ENCODE results near the gene SNX8.

SNX8 gene

GRCh38 chr7:2273866-2274265, 40.4 kb downstream of the SNX8 start:
- TF ChIP-seq CTCF (IDR thresholded peaks at IDR 0.05; ENCODE audit: low read depth, low read length) (no peak), EZH2phosphoT487 (IDR thresholded peaks at IDR 0.05; ENCODE audit: low read depth) (no peak)
- no peak overlapping the region for H2AFZ ChIP-seq (ENCODE audit: low read depth, low read length)
- no peaks in the 10 kb centered on the region for H4K20me1 ChIP-seq (ENCODE audit: insufficient read depth, low read length)
- H3K4me2 ChIP-seq (ENCODE audit: low read length) = no peak overlapping the region
- no peaks in the 10 kb centered on the region for H3K9me3 ChIP-seq (ENCODE audit: insufficient read depth, low read length)
- H3K79me2 ChIP-seq (ENCODE audit: low read length) = no peaks in the 10 kb centered on the region
- no peaks in the 10 kb centered on the region for H3K36me3 ChIP-seq (replicated peaks; ENCODE audit: low read depth, low read length)
- H3K4me1 ChIP-seq (ENCODE audit: low read length) = no peaks in the 10 kb centered on the region
- H3K9ac ChIP-seq (ENCODE audit: low read length) = no peak overlapping the region
- H3K27ac ChIP-seq (ENCODE audit: low read length) = no peak overlapping the region
- H3K4me3 ChIP-seq (ENCODE audit: low read length) = no peak overlapping the region
- no peaks in the 10 kb centered on the region for H3K27me3 ChIP-seq (ENCODE audit: low read depth, low read length)

GRCh38 chr7:2272031-2272430, 42.2 kb downstream of the SNX8 start:
- Histone ChIP-seq H3K9ac (ENCODE audit: low read length) (no peak overlapping the region), H3K4me3 (ENCODE audit: low read length) (no peak overlapping the region), H3K4me2 (ENCODE audit: low read length) (no peak overlapping the region)

GRCh38 chr7:2271273-2272026, 42.8 kb downstream of the SNX8 start:
- H3K36me3 ChIP-seq (replicated peaks; ENCODE audit: low read depth, low read length) = no peaks in the 10 kb centered on the region
- no peaks in the 10 kb centered on the region for H3K79me2 ChIP-seq (ENCODE audit: low read length)
- H3K9ac ChIP-seq (ENCODE audit: low read length) = no peak overlapping the region
- no peak overlapping the region for H3K4me2 ChIP-seq (ENCODE audit: low read length)
- H2AFZ ChIP-seq (ENCODE audit: low read depth, low read length) = no peak overlapping the region
- H4K20me1 ChIP-seq (ENCODE audit: insufficient read depth, low read length) = no peaks in the 10 kb centered on the region
- no peak for TF ChIP-seq CTCF (IDR thresholded peaks at IDR 0.05; ENCODE audit: low read depth, low read length)
- H3K4me1 ChIP-seq (ENCODE audit: low read length) = no peaks in the 10 kb centered on the region
- no peaks in the 10 kb centered on the region for H3K9me3 ChIP-seq (ENCODE audit: insufficient read depth, low read length)
- no peaks in the 10 kb centered on the region for H3K27me3 ChIP-seq (ENCODE audit: low read depth, low read length)
- no peak overlapping the region for H3K27ac ChIP-seq (ENCODE audit: low read length)
- no peak overlapping the region for H3K4me3 ChIP-seq (ENCODE audit: low read length)

More at GRCh38 chr7:2272031-2272430, 42.2 kb downstream of the SNX8 start:
- Histone ChIP-seq H3K79me2 (ENCODE audit: low read length) (no peaks in the 10 kb centered on the region), H3K27me3 (ENCODE audit: low read depth, low read length) (no peaks in the 10 kb centered on the region), H3K27ac (ENCODE audit: low read length) (no peak overlapping the region), H3K36me3 (replicated peaks; ENCODE audit: low read depth, low read length) (no peaks in the 10 kb centered on the region), H3K9me3 (ENCODE audit: insufficient read depth, low read length) (no peaks in the 10 kb centered on the region), H2AFZ (ENCODE audit: low read depth, low read length) (no peak overlapping the region), H3K4me1 (ENCODE audit: low read length) (no peaks in the 10 kb centered on the region), H4K20me1 (ENCODE audit: insufficient read depth, low read length) (no peaks in the 10 kb centered on the region)
- no peak for TF ChIP-seq CTCF (IDR thresholded peaks at IDR 0.05; ENCODE audit: low read depth, low read length)
- no peak for TF ChIP-seq EZH2phosphoT487 (IDR thresholded peaks at IDR 0.05; ENCODE audit: low read depth)

- H3K4me1 ChIP-seq (ENCODE audit: low read length) = no peaks in the 10 kb centered on the region
- H3K9me3 ChIP-seq (ENCODE audit: insufficient read depth, low read length) = no peaks in the 10 kb centered on the region
- no peak overlapping the region for H3K27ac ChIP-seq (ENCODE audit: low read length)
- no peak overlapping the region for H3K4me3 ChIP-seq (ENCODE audit: low read length)
- H3K4me2 ChIP-seq (ENCODE audit: low read length) = no peak overlapping the region
- H3K36me3 ChIP-seq (replicated peaks; ENCODE audit: low read depth, low read length) = no peaks in the 10 kb centered on the region
- TF ChIP-seq EZH2phosphoT487 (IDR thresholded peaks at IDR 0.05; ENCODE audit: low read depth) = no peak
- TF ChIP-seq CTCF (IDR thresholded peaks at IDR 0.05; ENCODE audit: low read depth, low read length) = no peak
- H3K27me3 ChIP-seq (ENCODE audit: low read depth, low read length) = no peaks in the 10 kb centered on the region
- no peak overlapping the region for H3K9ac ChIP-seq (ENCODE audit: low read length)
- H3K79me2 ChIP-seq (ENCODE audit: low read length) = no peaks in the 10 kb centered on the region
- H2AFZ ChIP-seq (ENCODE audit: low read depth, low read length) = no peak overlapping the region
- no peaks in the 10 kb centered on the region for H4K20me1 ChIP-seq (ENCODE audit: insufficient read depth, low read length)
Measured at GRCh38 chr7:2270495-2270894, 43.7 kb downstream of the SNX8 start.
